ENCODE data around the gene CRISP2.

GRCh38 chr6:49653942-49654341, 59.4 kb downstream of the CRISP2 start:
- TF ChIP-seq, protein P1, sequence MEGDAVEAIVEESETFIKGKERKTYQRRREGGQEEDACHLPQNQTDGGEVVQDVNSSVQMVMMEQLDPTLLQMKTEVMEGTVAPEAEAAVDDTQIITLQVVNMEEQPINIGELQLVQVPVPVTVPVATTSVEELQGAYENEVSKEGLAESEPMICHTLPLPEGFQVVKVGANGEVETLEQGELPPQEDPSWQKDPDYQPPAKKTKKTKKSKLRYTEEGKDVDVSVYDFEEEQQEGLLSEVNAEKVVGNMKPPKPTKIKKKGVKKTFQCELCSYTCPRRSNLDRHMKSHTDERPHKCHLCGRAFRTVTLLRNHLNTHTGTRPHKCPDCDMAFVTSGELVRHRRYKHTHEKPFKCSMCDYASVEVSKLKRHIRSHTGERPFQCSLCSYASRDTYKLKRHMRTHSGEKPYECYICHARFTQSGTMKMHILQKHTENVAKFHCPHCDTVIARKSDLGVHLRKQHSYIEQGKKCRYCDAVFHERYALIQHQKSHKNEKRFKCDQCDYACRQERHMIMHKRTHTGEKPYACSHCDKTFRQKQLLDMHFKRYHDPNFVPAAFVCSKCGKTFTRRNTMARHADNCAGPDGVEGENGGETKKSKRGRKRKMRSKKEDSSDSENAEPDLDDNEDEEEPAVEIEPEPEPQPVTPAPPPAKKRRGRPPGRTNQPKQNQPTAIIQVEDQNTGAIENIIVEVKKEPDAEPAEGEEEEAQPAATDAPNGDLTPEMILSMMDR (IDR thresholded peaks at IDR 0.05), result no peak
- TF ChIP-seq EZH2phosphoT487 (IDR thresholded peaks at IDR 0.05), result no peak
- TF ChIP-seq EZH2 (IDR thresholded peaks at IDR 0.05), result no peak

All from neural progenitor cell (in vitro differentiated cells).